Endodermal cell (in vitro differentiated cells): ENCODE data around the gene LRRC2. TPM values are rescaled to one million over a fixed set of nuclear protein-coding genes. Genes with fewer than 3 reads are reported as not detected.

Source experiments
- DNase-seq: peaks from one replicate; pipeline ENCODE4 v3.0.0-alpha.2; 2017
- H3K27ac ChIP-seq: 2 replicates; pipeline ENCODE4 v1.5.1; 2013; ENCODE audit warnings: mild to moderate bottlenecking, low read depth, low read length, moderate library complexity
- H3K27me3 ChIP-seq: 2 replicates; pipeline ENCODE4 v1.6.1; 2013; ENCODE audit warnings: mild to moderate bottlenecking, low read length, moderate library complexity; ENCODE audit not compliant: insufficient read depth, control insufficient read depth, poor library complexity, severe bottlenecking
- H3K36me3 ChIP-seq: 2 replicates; pipeline ENCODE4 v1.7.0; 2013; ENCODE audit warnings: mild to moderate bottlenecking, low read length, moderate library complexity; ENCODE audit not compliant: control insufficient read depth, insufficient read depth
- H3K4me1 ChIP-seq: one replicate; pipeline ENCODE4 v1.7.0; 2013; ENCODE audit warnings: low read length; ENCODE audit not compliant: control insufficient read depth, insufficient read depth
- H3K4me3 ChIP-seq: 2 replicates; pipeline ENCODE4 v1.5.1; 2013; ENCODE audit warnings: mild to moderate bottlenecking, low read length, moderate library complexity
- H3K9ac ChIP-seq: 2 replicates; pipeline ENCODE4 v1.6.1; 2013; ENCODE audit warnings: mild to moderate bottlenecking, low read length, moderate library complexity; ENCODE audit not compliant: poor library complexity, severe bottlenecking; ENCODE audit errors: extremely low read depth
- H3K9me3 ChIP-seq: 2 replicates; pipeline ENCODE4 v1.6.1; 2013; ENCODE audit warnings: mild to moderate bottlenecking, low read length, moderate library complexity; ENCODE audit not compliant: control insufficient read depth
- H3K27ac Mint-ChIP-seq: 2 replicates; pipeline ENCODE4 v1.8.0; 2020; ENCODE audit warnings: mixed read lengths
- H3K27me3 Mint-ChIP-seq: 2 replicates; pipeline ENCODE4 v1.8.0; 2021; ENCODE audit warnings: mild to moderate bottlenecking, mixed read lengths; ENCODE audit not compliant: insufficient read depth
- H3K36me3 Mint-ChIP-seq: 2 replicates; pipeline ENCODE4 v1.8.0; 2020; ENCODE audit warnings: low read depth, mixed read lengths
- H3K4me1 Mint-ChIP-seq: 2 replicates; pipeline ENCODE4 v1.8.0; 2020; ENCODE audit warnings: mixed read lengths
- H3K4me3 Mint-ChIP-seq: 2 replicates; pipeline ENCODE4 v1.8.0; 2020; ENCODE audit warnings: mild to moderate bottlenecking, moderate library complexity, mixed read lengths
- H3K9me3 Mint-ChIP-seq: 2 replicates; pipeline ENCODE4 v1.8.0; 2020; ENCODE audit warnings: mild to moderate bottlenecking, mixed read lengths
- CTCF ChIP-seq: fragments of 200-600 bp; sonication (generic); conservative IDR thresholded peaks from 2 replicates; pipeline ENCODE4 v1.5.0; 2021; ENCODE audit warnings: antibody characterized with exemption, mild to moderate bottlenecking
- WGBS, 2 experiments: methylation state at CpG; one replicate each; pipeline versions ENCODE4 v1.1.5 to v1.1.7; 2013; ENCODE audit warnings: missing lambda C conversion rate in 2 of 2, mixed read lengths in 1 of 2; ENCODE audit not compliant: insufficient coverage in 1 of 2, insufficient read length in 1 of 2; 5-methylcytosine and 5-hydroxymethylcytosine counted together
- total RNA-seq, 2 donors: library from RNA; stranded (reverse); fragmentation: NEBNext Ultra II Directional in 1 of 2; extraction: Animal tissue kit (Norgen Biotek cat#: 25700) in 1 of 2; gene quantifications; 2 replicates in 1 of 2; 3 replicates in 1 of 2; pipeline ENCODE4 v1.2.1, GENCODE V29; 2021

Gene LRRC2
- total RNA-seq, 2 donors from 2014 or later, result 8.9 to 10.2 TPM

- no peaks in the 10 kb centered on the region for H3K4me1 ChIP-seq
- H3K36me3 Mint-ChIP-seq, result peaks cover 2% of the 10 kb centered on the region
- WGBS, 2 experiments, result 80 to 92% methylated on average over 6 of the region's 6 CpGs
- peaks cover 7% of the 10 kb centered on the region for H3K27me3 Mint-ChIP-seq
- no peaks in the 10 kb centered on the region for H3K27me3 ChIP-seq
- no peak overlapping the region for H3K4me3 Mint-ChIP-seq
- H3K4me1 Mint-ChIP-seq, result no peaks in the 10 kb centered on the region
- no peak for TF ChIP-seq CTCF
- peaks cover 5% of the 10 kb centered on the region for H3K9me3 ChIP-seq
- no peak overlapping the region for H3K27ac Mint-ChIP-seq
- no peaks in the 10 kb centered on the region for H3K36me3 ChIP-seq
- peaks cover 14% of the 10 kb centered on the region for H3K9me3 Mint-ChIP-seq
- H3K9ac ChIP-seq, result no peak overlapping the region
- peak; percentile 31 for DNase-seq
- H3K27ac ChIP-seq, result no peak overlapping the region
- H3K4me3 ChIP-seq, result no peak overlapping the region
Measured at GRCh38 chr3:46477756-46478155, 88.3 kb downstream of the LRRC2 start.

GRCh38 chr3:46477145-46477544, 89.0 kb downstream of the LRRC2 start:
- H3K9ac ChIP-seq, result no peak overlapping the region
- no peak overlapping the region for H3K4me3 ChIP-seq
- no peaks in the 10 kb centered on the region for H3K27me3 ChIP-seq
- H3K27ac ChIP-seq, result no peak overlapping the region
- peaks cover 14% of the 10 kb centered on the region for H3K9me3 Mint-ChIP-seq
- WGBS, 2 experiments, result 83 to 100% methylated on average over 1 to 4 of the region's 4 CpGs
- H3K27me3 Mint-ChIP-seq, result peaks cover 8% of the 10 kb centered on the region
- DNase-seq, result peak; percentile 48
- no peaks in the 10 kb centered on the region for H3K4me1 Mint-ChIP-seq
- peaks cover 5% of the 10 kb centered on the region for H3K9me3 ChIP-seq
- TF ChIP-seq CTCF, result no peak
- H3K4me1 ChIP-seq, result no peaks in the 10 kb centered on the region
- H3K36me3 ChIP-seq, result no peaks in the 10 kb centered on the region
- H3K36me3 Mint-ChIP-seq, result peaks cover 2% of the 10 kb centered on the region
- no peak overlapping the region for H3K27ac Mint-ChIP-seq
- no peak overlapping the region for H3K4me3 Mint-ChIP-seq

- Mint-ChIP-seq H3K9me3 (peaks cover 14% of the 10 kb centered on the region), H3K4me3 (no peak overlapping the region), H3K36me3 (peaks cover 2% of the 10 kb centered on the region), H3K27me3 (peaks cover 9% of the 10 kb centered on the region), H3K27ac (no peak overlapping the region), H3K4me1 (no peaks in the 10 kb centered on the region)
- DNase-seq, result peak; percentile 29
- Histone ChIP-seq H3K27me3 (no peaks in the 10 kb centered on the region), H3K4me1 (no peaks in the 10 kb centered on the region), H3K9ac (no peak overlapping the region), H3K36me3 (no peaks in the 10 kb centered on the region), H3K4me3 (no peak overlapping the region), H3K9me3 (peaks cover 5% of the 10 kb centered on the region), H3K27ac (no peak overlapping the region)
- TF ChIP-seq CTCF, result no peak
- 86 to 100% methylated on average over 2 of the region's 2 CpGs for WGBS, 2 experiments
Measured at GRCh38 chr3:46472736-46473135, 93.4 kb downstream of the LRRC2 start.
